Neural progenitor cell (in vitro differentiated cells): ENCODE data around the gene NLGN3.

Experiments used
- CTCF ChIP-seq: fragments of 200-600 bp; sonication (generic); IDR thresholded peaks from 2 replicates; pipeline ENCODE4 v1.5.1; 2017; ENCODE audit warnings: antibody characterized with exemption, mild to moderate bottlenecking
- EZH2 ChIP-seq: fragments of 200-600 bp; sonication (generic); IDR thresholded peaks from 2 replicates; pipeline ENCODE4 v1.6.1; 2017; ENCODE audit warnings: antibody characterized with exemption, mild to moderate bottlenecking, moderate library complexity
- EZH2phosphoT487 ChIP-seq: fragments of 200-600 bp; sonication (generic); IDR thresholded peaks from 2 replicates; pipeline ENCODE4 v1.6.1; 2017; ENCODE audit warnings: antibody characterized with exemption

- TF ChIP-seq CTCF (no peak), EZH2phosphoT487 (no peak), EZH2 (no peak)
These were observed 43.8 kb upstream of the NLGN3 start for GRCh38 chrX:71100581-71101505.
